Psoas muscle (tissue), 8 donors: ENCODE data around the gene PLAGL2. TPM values are rescaled to one million over a fixed set of nuclear protein-coding genes. Genes with fewer than 3 reads are reported as not detected.

Experiments
- ATAC-seq, 4 donors: fragments of 200-7000 bp; cut with Tn5 transposase; one replicate each; pipeline ENCODE4 v1.9.1; 2020; ENCODE audit warnings: moderate library complexity in 3 of 4, mild to moderate bottlenecking in 2 of 4
- DNase-seq, 2 donors: peaks; one replicate each; pipeline ENCODE4 v3.0.0-alpha.2; 2020
- H3K27ac ChIP-seq: fragments of 200-600 bp; one replicate; pipeline ENCODE4 v1.8.0; 2022
- H3K27me3 ChIP-seq, 3 donors: fragments of 200-600 bp in 1 of 3; one replicate each; pipeline versions ENCODE4 v1.6.1 to v1.8.0; 2013 to 2022; ENCODE audit warnings: low read length in 2 of 3, mild to moderate bottlenecking in 2 of 3, moderate library complexity in 1 of 3; ENCODE audit not compliant: insufficient read depth in 3 of 3
- H3K36me3 ChIP-seq, 2 donors: fragments of 200-600 bp in 1 of 2; one replicate each; pipeline versions ENCODE4 v1.6.1 to v1.8.0; 2013 to 2022; ENCODE audit warnings: low read depth in 1 of 2, mild to moderate bottlenecking in 1 of 2, moderate library complexity in 1 of 2; ENCODE audit not compliant: insufficient read depth in 1 of 2
- H3K4me1 ChIP-seq: fragments of 200-600 bp; one replicate; pipeline ENCODE4 v1.8.0; 2022
- H3K4me3 ChIP-seq: fragments of 200-600 bp; one replicate; pipeline ENCODE4 v1.8.0; 2022; ENCODE audit warnings: mild to moderate bottlenecking
- H3K9me3 ChIP-seq: fragments of 200-600 bp; one replicate; pipeline ENCODE4 v1.8.0; 2022
- CTCF ChIP-seq: fragments of 200-600 bp; IDR thresholded peaks from one replicate; pipeline ENCODE4 v1.8.0; 2022; ENCODE audit warnings: antibody characterized with exemption
- WGBS, 3 donors: extraction: QIAGEN DNeasy Blood & Tissue Kit; methylation state at CpG; one replicate each; pipeline versions ENCODE4 v1.1.6 to v1.1.7; 2013; 5-methylcytosine and 5-hydroxymethylcytosine counted together
- intact Hi-C, 2 donors: fragments of 100-400 bp; cut with DNase I; formaldehyde crosslinking; loops; one replicate each; pipeline versions ENCODE4 v1.11.0 to v1.14.2; 2022
- polyA plus RNA-seq, 3 donors: library from polyadenylated mRNA; stranded (reverse); fragments of 200-250 nt; gene quantifications; one replicate each; pipeline ENCODE4 v1.2.3, GENCODE V29; 2013
- total RNA-seq, 4 donors: library from RNA; stranded (reverse); fragmentation: NEBNext Ultra II Directional in 2 of 4; extraction: Animal tissue kit (Norgen Biotek cat#: 25700) in 2 of 4; gene quantifications; one replicate each; pipeline versions ENCODE4 v1.2.1 to v1.2.4, GENCODE V29; 2021 to 2023
- donor health status: healthy with polysubstance abuse.
- donor health status: DM: no; HTN: no; CAD: no; lungs with moderate emphysema.
- donor health status: Bipolar disorder and iron deficiency.
- donor health status: healthy.
- donor health status: DM: yes; HTN: yes; CAD: no.
- donor health status: DM: no; HTN: no; CAD: no.
- donor health status: DM: no; HTN: no; CAD: no.
- donor health status: DM: yes; HTN: yes; CAD: no.

PLAGL2 gene
- total and polyA plus RNA-seq, 7 donors: 1.7 to 9.6 (median 5.2) TPM

GRCh38 chr20:32153156-32153665, 54.3 kb downstream of the PLAGL2 start:
- no peak for DNase-seq

GRCh38 chr20:32152421-32153155, 55.0 kb downstream of the PLAGL2 start:
- H3K4me3 ChIP-seq: no peak overlapping the region
- H3K27me3 ChIP-seq: no peaks in the 10 kb centered on the region
- no peak for TF ChIP-seq CTCF
- intact Hi-C loops: loop anchor here in 1 of 2 donors (5.0 kb wide), 1 partner anchor 50 kb away; no protein-coding TSS in a partner anchor
- peaks cover 0 to 79% of the 10 kb centered on the region in 2 donors for H3K36me3 ChIP-seq
- H3K9me3 ChIP-seq: no peaks in the 10 kb centered on the region
- no peak for DNase-seq
- ATAC-seq: no peak
- peak overlapping the region; percentile 24 for H3K27ac ChIP-seq
- H3K4me1 ChIP-seq: peaks cover 17% of the 10 kb centered on the region
- 76 to 81% (median 77%) methylated on average over 6 of the region's 6 CpGs for WGBS, 3 donors

More at GRCh38 chr20:32153156-32153665, 54.3 kb downstream of the PLAGL2 start:
- no peaks in the 10 kb centered on the region for H3K27me3 ChIP-seq
- peak in 3 of 4 donors; percentile 22 to 36 (median 36) for ATAC-seq
- TF ChIP-seq CTCF: no peak
- intact Hi-C loops: loop anchor here in 1 of 2 donors (5.0 kb wide), 1 partner anchor 49 kb away; no protein-coding TSS in a partner anchor
- peaks cover 0 to 79% of the 10 kb centered on the region in 2 donors for H3K36me3 ChIP-seq
- no peaks in the 10 kb centered on the region for H3K9me3 ChIP-seq
- 66 to 76% (median 70%) methylated on average over 4 of the region's 4 CpGs for WGBS, 3 donors
- H3K4me3 ChIP-seq: no peak overlapping the region
- peaks cover 17% of the 10 kb centered on the region for H3K4me1 ChIP-seq
- peak overlapping the region; percentile 24 for H3K27ac ChIP-seq

- Histone ChIP-seq H3K27me3 (no peaks in the 10 kb centered on the region), H3K27ac (no peak overlapping the region), H3K4me1 (peaks cover 13% of the 10 kb centered on the region), H3K4me3 (no peak overlapping the region), H3K9me3 (no peaks in the 10 kb centered on the region), H3K36me3 (peaks cover 0 to 88% of the 10 kb centered on the region in 2 donors)
- DNase-seq: no peak
- ATAC-seq: no peak
- WGBS, 3 donors: 82 to 95% (median 89%) methylated on average over 10 of the region's 10 CpGs
- intact Hi-C loops: loop anchor here in 1 of 2 donors (5.0 kb wide), 1 partner anchor 52 kb away; no protein-coding TSS in a partner anchor
- TF ChIP-seq CTCF: no peak
These were observed 57.2 kb downstream of the PLAGL2 start for GRCh38 chr20:32150291-32150848.

- no peak overlapping the region for H3K27ac ChIP-seq
- DNase-seq (no peak), ATAC-seq (no peak)
- WGBS, 3 donors: 81 to 85% (median 82%) methylated on average over 8 of the region's 8 CpGs
- H3K4me1 ChIP-seq: peaks cover 6% of the 10 kb centered on the region
- peaks cover 0 to 95% of the 10 kb centered on the region in 2 donors for H3K36me3 ChIP-seq
- no peaks in the 10 kb centered on the region for H3K9me3 ChIP-seq
- intact Hi-C loops: loop anchor here in 1 of 2 donors (5.0 kb wide), 1 partner anchor 53 kb away; no protein-coding TSS in a partner anchor
- no peak for TF ChIP-seq CTCF
- H3K4me3 ChIP-seq: no peak overlapping the region
- no peaks in the 10 kb centered on the region for H3K27me3 ChIP-seq
These were observed 57.9 kb downstream of the PLAGL2 start for GRCh38 chr20:32149566-32150170.
